IMR-90 (cell line): ENCODE measurements around the gene PCBD1. TPM values are rescaled to one million over a fixed set of nuclear protein-coding genes. Genes with fewer than 3 reads are reported as not detected.

Experiments used
- ATAC-seq: fragments of 200-7000 bp; cut with Tn5 transposase; 2 replicates; pipeline ENCODE4 v1.9.1; 2020; ENCODE audit warnings: low read depth, mild to moderate bottlenecking, moderate library complexity
- BruUV-seq: library from RNA; stranded (reverse); fragments of 400-500 nt; replicated peaks from 2 replicates; lab custom pipeline; 2021; lab: Mats Ljungman, UMichigan
- CTCF ChIA-PET: fragments of 300-600 bp; formaldehyde crosslinking; extraction: SDS; loops from one replicate; lab custom pipeline; 2021; ENCODE audit warnings: antibody characterized with exemption; lab: Yijun Ruan, JAX
- POLR2A ChIA-PET: fragments of 300-600 bp; sonication (Branson Sonifier 250); formaldehyde crosslinking; loops from one replicate; lab custom pipeline; 2022; ENCODE audit warnings: antibody characterized with exemption; ENCODE audit not compliant: unreplicated experiment; lab: Charles Lee
- DNase-seq: peaks from one replicate; pipeline ENCODE4 v3.0.0; 2013
- H2AFZ ChIP-seq: replicated peaks from 2 replicates; pipeline ENCODE3; 2013; ENCODE audit warnings: low read length, mild to moderate bottlenecking; ENCODE audit not compliant: poor library complexity
- H2AK5ac ChIP-seq: 2 replicates; pipeline ENCODE4 v1.6.1; 2013; ENCODE audit warnings: low read depth, low read length, inconsistent platforms
- H2AK9ac ChIP-seq: replicated peaks from 2 replicates; pipeline ENCODE3; 2013; ENCODE audit warnings: mild to moderate bottlenecking, low read depth, low read length, moderate library complexity; ENCODE audit not compliant: poor library complexity
- H2BK120ac ChIP-seq: 2 replicates; pipeline ENCODE4 v1.6.1; 2013; ENCODE audit warnings: low read depth, low read length, inconsistent platforms
- H2BK15ac ChIP-seq: 3 replicates; pipeline ENCODE4 v1.6.1; 2013; ENCODE audit warnings: low read depth, low read length, inconsistent platforms
- H2BK20ac ChIP-seq: 2 replicates; pipeline ENCODE4 v1.6.1; 2013; ENCODE audit warnings: low read depth, mild to moderate bottlenecking, inconsistent platforms, low read length, moderate library complexity
- H2BK5ac ChIP-seq: 2 replicates; pipeline ENCODE4 v1.6.1; 2013; ENCODE audit warnings: mild to moderate bottlenecking, low read depth, low read length, inconsistent platforms; ENCODE audit not compliant: poor library complexity, severe bottlenecking
- H3K14ac ChIP-seq: replicated peaks from 2 replicates; pipeline ENCODE4 v1.6.1; 2013; ENCODE audit warnings: low read depth, low read length, inconsistent platforms
- H3K18ac ChIP-seq: 2 replicates; pipeline ENCODE4 v1.6.1; 2013; ENCODE audit warnings: low read depth, low read length, control low read depth
- H3K23ac ChIP-seq: 2 replicates; pipeline ENCODE4 v1.6.1; 2013; ENCODE audit warnings: low read depth, low read length, inconsistent platforms
- H3K27ac ChIP-seq: 2 replicates; pipeline ENCODE4 v1.5.1; 2013; ENCODE audit warnings: mild to moderate bottlenecking, control low read depth, low read length; ENCODE audit not compliant: insufficient read depth
- H3K27me3 ChIP-seq: 2 replicates; pipeline ENCODE4 v1.6.1; 2013; ENCODE audit warnings: low read length; ENCODE audit not compliant: control insufficient read depth, insufficient read depth
- H3K36me3 ChIP-seq: 2 replicates; pipeline ENCODE4 v1.6.1; 2013; ENCODE audit warnings: low read length, mixed read lengths; ENCODE audit not compliant: control insufficient read depth, insufficient read depth
- H3K4ac ChIP-seq: 2 replicates; pipeline ENCODE4 v1.6.1; 2013; ENCODE audit warnings: low read depth, low read length, inconsistent platforms
- H3K4me1 ChIP-seq: 2 replicates; pipeline ENCODE4 v1.6.1; 2013; ENCODE audit warnings: low read length, mixed read lengths; ENCODE audit not compliant: control insufficient read depth, insufficient read depth
- H3K4me2 ChIP-seq: 2 replicates; pipeline ENCODE4 v1.6.1; 2013; ENCODE audit warnings: low read depth, mild to moderate bottlenecking, control low read depth, low read length, moderate library complexity
- H3K4me3 ChIP-seq: 2 replicates; pipeline ENCODE4 v1.5.1; 2013; ENCODE audit warnings: low read depth, mild to moderate bottlenecking, control low read depth, low read length, moderate library complexity; ENCODE audit not compliant: insufficient read depth
- H3K56ac ChIP-seq: 2 replicates; pipeline ENCODE4 v1.6.1; 2013; ENCODE audit warnings: low read length, inconsistent platforms; ENCODE audit not compliant: insufficient read depth; ENCODE audit errors: extremely low read depth
- H3K79me1 ChIP-seq, 2 experiments: 2 replicates each; pipeline ENCODE4 v1.6.1; 2013; ENCODE audit warnings: low read length in 2 of 2, inconsistent platforms in 1 of 2, low read depth in 1 of 2
- H3K9ac ChIP-seq: 2 replicates; pipeline ENCODE4 v1.6.1; 2013; ENCODE audit warnings: low read depth, low read length, control low read depth
- H3K9me1 ChIP-seq: 2 replicates; pipeline ENCODE4 v1.6.1; 2013; ENCODE audit warnings: low read length, inconsistent platforms; ENCODE audit not compliant: insufficient read depth
- H3K9me3 ChIP-seq: 2 replicates; pipeline ENCODE4 v1.6.1; 2013; ENCODE audit warnings: low read length; ENCODE audit not compliant: control insufficient read depth, insufficient read depth
- H4K20me1 ChIP-seq: 2 replicates; pipeline ENCODE4 v1.6.1; 2013; ENCODE audit warnings: low read length, inconsistent platforms; ENCODE audit not compliant: insufficient read depth
- H4K5ac ChIP-seq: 2 replicates; pipeline ENCODE4 v1.6.1; 2013; ENCODE audit warnings: mild to moderate bottlenecking, low read depth, low read length, control low read depth
- H4K8ac ChIP-seq, 2 experiments: 2 replicates each; pipeline ENCODE4 v1.6.1; 2013; ENCODE audit warnings: low read depth in 2 of 2, low read length in 2 of 2, control low read depth in 1 of 2, inconsistent platforms in 1 of 2
- H4K91ac ChIP-seq: 2 replicates; pipeline ENCODE4 v1.6.1; 2013; ENCODE audit warnings: low read depth, low read length, inconsistent platforms; ENCODE audit not compliant: insufficient read depth
- BHLHE40 ChIP-seq: fragments of 150-350 bp; IDR thresholded peaks from 2 replicates; pipeline ENCODE4 v1.6.1; 2016; ENCODE audit warnings: mild to moderate bottlenecking, low read depth, low read length
- CEBPB ChIP-seq: IDR thresholded peaks from 2 replicates; pipeline ENCODE4 v1.6.1; 2012; ENCODE audit warnings: low read depth, low read length, improper control_type of control experiment
- CHD1 ChIP-seq: IDR thresholded peaks from 2 replicates; pipeline ENCODE4 v1.6.1; 2012; ENCODE audit warnings: low read depth, low read length, improper control_type of control experiment
- FOS ChIP-seq: fragments of 150-350 bp; IDR thresholded peaks from 2 replicates; pipeline ENCODE4 v1.6.1; 2016; ENCODE audit warnings: low read depth, low read length
- MAFK ChIP-seq: IDR thresholded peaks from 2 replicates; pipeline ENCODE4 v1.6.1; 2012; ENCODE audit warnings: low read depth, low read length, improper control_type of control experiment
- MAZ ChIP-seq: IDR thresholded peaks from 2 replicates; pipeline ENCODE4 v1.6.1; 2012; ENCODE audit warnings: low read depth, mild to moderate bottlenecking, low read length, improper control_type of control experiment, moderate library complexity, borderline replicate concordance
- MXI1 ChIP-seq: IDR thresholded peaks from 2 replicates; pipeline ENCODE4 v1.6.1; 2012; ENCODE audit warnings: low read depth, mild to moderate bottlenecking, low read length, moderate library complexity, borderline replicate concordance
- POLR2A ChIP-seq: IDR thresholded peaks from 2 replicates; pipeline ENCODE4 v1.6.1; 2012; ENCODE audit warnings: mild to moderate bottlenecking, low read depth, low read length
- RAD21 ChIP-seq: IDR thresholded peaks from 2 replicates; pipeline ENCODE4 v1.6.1; 2012; ENCODE audit warnings: low read length, improper control_type of control experiment
- RCOR1 ChIP-seq: IDR thresholded peaks from 2 replicates; pipeline ENCODE4 v1.6.1; 2012; ENCODE audit warnings: mild to moderate bottlenecking, low read length, improper control_type of control experiment; ENCODE audit not compliant: insufficient replicate concordance
- RFX5 ChIP-seq: IDR thresholded peaks from 2 replicates; pipeline ENCODE4 v1.8.0; 2012; ENCODE audit warnings: low read depth, mild to moderate bottlenecking, low read length, moderate library complexity
- WGBS, 2 experiments: methylation state at CpG; one replicate each; pipeline versions ENCODE4 v1.1.5 to v1.1.7; 2013; ENCODE audit warnings: missing lambda C conversion rate in 2 of 2; ENCODE audit not compliant: insufficient read length in 1 of 2; ENCODE audit errors: extremely low coverage in 2 of 2; 5-methylcytosine and 5-hydroxymethylcytosine counted together
- dilution Hi-C: fragments of 300-500 bp; cut with HindIII; formaldehyde crosslinking; loops from one replicate; pipeline ENCODE4 v1.14.3; 2018; ENCODE audit warnings: low sequenced_read_pairs; ENCODE audit not compliant: unreplicated experiment
- in situ Hi-C: fragments of 300-500 bp; cut with MboI; formaldehyde crosslinking; loops from 3 replicates; pipeline ENCODE4 v1.14.3; 2019; ENCODE audit warnings: low sequenced_read_pairs, inconsistent platforms, mixed read lengths
- intact Hi-C: fragments of 100-400 bp; cut with micrococcal nuclease; formaldehyde crosslinking; loops from 2 replicates; pipeline ENCODE4 v1.10.0; 2022
- polyA plus RNA-seq, 3 experiments: library from polyadenylated mRNA; depleted of rRNA; stranded (reverse); fragments of >200 nt; gene quantifications; 2 replicates each; pipeline ENCODE4 v1.2.3, GENCODE V29; 2012; ENCODE audit warnings: low replicate concordance in 1 of 3
- total RNA-seq: library from RNA; depleted of rRNA; stranded (reverse); fragments of >200 nt; gene quantifications from 2 replicates; pipeline ENCODE4 v1.2.3, GENCODE V29; 2012
- TF ChIP-seq, protein P1 (sequence below): fragments of 150-350 bp; IDR thresholded peaks from 2 replicates; pipeline ENCODE4 v1.6.1; 2017; ENCODE audit warnings: mild to moderate bottlenecking, antibody characterized with exemption, low read length, low read depth
- TF ChIP-seq, protein P2 (sequence below): conservative IDR thresholded peaks from 2 replicates; pipeline ENCODE4 v1.5.1; 2012; ENCODE audit warnings: mild to moderate bottlenecking, low read depth, low read length, improper control_type of control experiment

The PCBD1 gene
- total and polyA plus RNA-seq, 2 of the 4 experiments (the other 2 are of a cell fraction): 15.8 to 31.6 TPM

DNA sequence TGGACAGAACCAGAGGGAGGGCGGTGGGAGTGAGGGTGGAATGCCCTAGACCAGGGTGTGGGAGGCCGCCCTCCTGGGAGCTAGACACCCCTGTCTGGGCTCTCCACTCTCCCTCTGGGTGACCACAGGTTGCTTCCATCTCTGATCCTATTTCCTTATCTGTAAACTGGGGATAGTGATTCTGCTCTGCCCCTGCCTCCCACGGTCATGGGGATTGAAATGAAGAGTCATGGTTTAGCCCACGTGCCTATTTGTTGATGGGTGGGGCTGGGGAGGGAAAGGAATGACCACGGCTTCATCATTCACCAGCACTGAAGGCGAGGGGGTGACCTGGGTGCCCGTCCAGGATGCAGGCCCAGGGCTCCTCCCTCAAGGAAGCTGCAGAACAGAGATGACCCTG is 49.3 kb upstream of the PCBD1 start:
- Histone ChIP-seq H2AK9ac (no peak overlapping the region), H3K18ac (no peak overlapping the region), H3K4me1 (no peaks in the 10 kb centered on the region), H2AFZ (no peak overlapping the region), H2BK120ac (no peak overlapping the region), H3K9me1 (no peaks in the 10 kb centered on the region; the same call in 1 of the 2 replicates), H2AK5ac (no peak overlapping the region), H4K20me1 (no peaks in the 10 kb centered on the region), H3K14ac (no peak overlapping the region), H3K9me3 (no peaks in the 10 kb centered on the region), H3K4me3 (no peak overlapping the region), H4K5ac (no peak overlapping the region), H2BK5ac (no peak overlapping the region), H3K4ac (no peak overlapping the region), H3K79me1 (no peaks in the 10 kb centered on the region), H4K91ac (no peak overlapping the region), H3K4me2 (no peak overlapping the region), H3K27me3 (peaks cover 70% of the 10 kb centered on the region), H3K27ac (no peak overlapping the region), H3K56ac (no peak overlapping the region), H3K23ac (no peak overlapping the region), H3K9ac (no peak overlapping the region), H2BK20ac (no peak overlapping the region), H2BK15ac (no peak overlapping the region), H4K8ac (no peak overlapping the region), H3K36me3 (no peaks in the 10 kb centered on the region)
- ChIA-PET CTCF (no interaction called here), POLR2A (no interaction called here)
- ATAC-seq (no peak), DNase-seq (no peak)
- intact Hi-C loops: no loop called here
- dilution Hi-C loops: no loop called here
- TF ChIP-seq MXI1: no peak
- TF ChIP-seq CHD1: no peak
- no peak for TF ChIP-seq RCOR1
- TF ChIP-seq, protein P1, sequence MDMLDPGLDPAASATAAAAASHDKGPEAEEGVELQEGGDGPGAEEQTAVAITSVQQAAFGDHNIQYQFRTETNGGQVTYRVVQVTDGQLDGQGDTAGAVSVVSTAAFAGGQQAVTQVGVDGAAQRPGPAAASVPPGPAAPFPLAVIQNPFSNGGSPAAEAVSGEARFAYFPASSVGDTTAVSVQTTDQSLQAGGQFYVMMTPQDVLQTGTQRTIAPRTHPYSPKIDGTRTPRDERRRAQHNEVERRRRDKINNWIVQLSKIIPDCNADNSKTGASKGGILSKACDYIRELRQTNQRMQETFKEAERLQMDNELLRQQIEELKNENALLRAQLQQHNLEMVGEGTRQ: no peak
- no peak for TF ChIP-seq FOS
- no peak for TF ChIP-seq MAFK
- TF ChIP-seq RAD21: no peak
- no peak for TF ChIP-seq RFX5
- TF ChIP-seq MAZ: no peak
- TF ChIP-seq, protein P2, sequence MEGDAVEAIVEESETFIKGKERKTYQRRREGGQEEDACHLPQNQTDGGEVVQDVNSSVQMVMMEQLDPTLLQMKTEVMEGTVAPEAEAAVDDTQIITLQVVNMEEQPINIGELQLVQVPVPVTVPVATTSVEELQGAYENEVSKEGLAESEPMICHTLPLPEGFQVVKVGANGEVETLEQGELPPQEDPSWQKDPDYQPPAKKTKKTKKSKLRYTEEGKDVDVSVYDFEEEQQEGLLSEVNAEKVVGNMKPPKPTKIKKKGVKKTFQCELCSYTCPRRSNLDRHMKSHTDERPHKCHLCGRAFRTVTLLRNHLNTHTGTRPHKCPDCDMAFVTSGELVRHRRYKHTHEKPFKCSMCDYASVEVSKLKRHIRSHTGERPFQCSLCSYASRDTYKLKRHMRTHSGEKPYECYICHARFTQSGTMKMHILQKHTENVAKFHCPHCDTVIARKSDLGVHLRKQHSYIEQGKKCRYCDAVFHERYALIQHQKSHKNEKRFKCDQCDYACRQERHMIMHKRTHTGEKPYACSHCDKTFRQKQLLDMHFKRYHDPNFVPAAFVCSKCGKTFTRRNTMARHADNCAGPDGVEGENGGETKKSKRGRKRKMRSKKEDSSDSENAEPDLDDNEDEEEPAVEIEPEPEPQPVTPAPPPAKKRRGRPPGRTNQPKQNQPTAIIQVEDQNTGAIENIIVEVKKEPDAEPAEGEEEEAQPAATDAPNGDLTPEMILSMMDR: no peak
- no peak for TF ChIP-seq CEBPB
- no peak for TF ChIP-seq BHLHE40
- TF ChIP-seq POLR2A: no peak
- in situ Hi-C loops: no loop called here
- WGBS, 2 experiments: 62% methylated on average over 2 of the region's 7 CpGs; no CpG with 5 or more reads in 1 of the 2 experiments
- BruUV-seq: no TSS peak
